ENCODE data around the gene FBXW8.

FBXW8 gene

DNA sequence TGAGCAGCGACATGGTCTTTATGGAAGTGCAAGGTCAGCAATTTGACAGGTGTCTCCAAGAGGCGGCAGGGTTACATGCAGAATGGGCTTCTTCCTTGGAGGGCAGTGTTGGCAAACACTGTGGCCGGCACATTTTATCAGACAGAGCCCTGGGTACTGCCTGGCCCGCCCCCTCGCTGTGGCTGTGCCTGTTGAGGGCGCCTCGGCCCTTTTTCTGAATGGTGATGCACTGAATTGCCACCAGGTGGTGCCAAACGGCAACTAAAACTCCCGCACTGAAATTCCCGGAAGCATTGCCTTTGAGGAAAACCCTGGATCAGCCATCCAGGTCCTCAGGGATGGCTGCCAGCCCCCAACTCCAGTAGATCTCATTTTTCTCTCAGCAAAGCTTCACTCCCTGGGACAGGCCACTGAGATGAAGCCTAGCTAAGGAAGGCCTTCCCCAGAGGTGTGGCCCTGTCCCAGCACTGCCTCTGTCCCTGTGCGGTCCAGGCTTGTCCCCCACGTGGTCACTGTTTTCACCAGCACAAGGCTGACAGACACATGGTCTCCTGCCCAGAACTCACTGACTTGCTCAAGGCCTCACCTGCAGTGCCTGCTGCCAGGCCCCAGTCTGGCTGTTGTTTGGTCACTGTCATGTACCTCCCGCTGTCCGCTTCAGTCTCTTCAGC, 114.9 kb downstream of the FBXW8 start:
- DNase-seq, result peak; percentile 51

DNA sequence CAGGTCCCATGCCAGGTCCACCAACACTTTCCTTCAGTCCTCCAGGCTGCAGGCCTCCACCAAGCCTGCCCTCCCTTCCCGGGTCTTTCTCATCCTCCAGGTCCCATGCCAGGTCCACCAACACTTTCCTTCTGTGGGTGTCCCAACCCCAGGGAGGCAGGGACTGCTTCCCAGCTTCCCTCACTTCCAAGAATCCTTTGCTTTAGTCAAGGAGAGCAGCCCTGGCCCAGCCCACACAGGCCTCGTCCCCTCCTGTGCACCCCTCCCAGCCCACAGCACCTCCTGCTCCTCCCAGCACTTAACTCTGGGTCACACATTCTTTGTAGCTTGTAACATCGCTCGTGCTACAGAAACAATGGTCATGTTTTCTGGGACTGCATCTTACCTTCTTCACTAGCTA, 115.6 kb downstream of the FBXW8 start:
- no peak for DNase-seq

DNA sequence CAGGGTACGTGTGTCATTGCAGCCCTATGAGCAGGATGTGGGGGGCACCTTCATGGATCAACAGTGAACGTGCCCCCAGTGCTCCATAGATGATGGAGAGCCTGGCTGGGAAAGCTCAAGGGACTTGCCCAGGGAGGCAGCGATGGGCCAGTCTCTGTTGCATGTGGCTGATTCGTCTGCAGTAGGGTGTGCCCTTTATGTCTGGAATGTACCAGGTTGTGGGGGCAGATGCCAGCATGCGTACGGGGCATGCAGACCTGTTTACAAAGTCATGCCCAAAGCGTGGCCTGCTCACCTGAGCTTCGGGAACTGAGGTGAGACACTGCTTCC, 116.1 kb downstream of the FBXW8 start:
- DNase-seq, result no peak

DNA sequence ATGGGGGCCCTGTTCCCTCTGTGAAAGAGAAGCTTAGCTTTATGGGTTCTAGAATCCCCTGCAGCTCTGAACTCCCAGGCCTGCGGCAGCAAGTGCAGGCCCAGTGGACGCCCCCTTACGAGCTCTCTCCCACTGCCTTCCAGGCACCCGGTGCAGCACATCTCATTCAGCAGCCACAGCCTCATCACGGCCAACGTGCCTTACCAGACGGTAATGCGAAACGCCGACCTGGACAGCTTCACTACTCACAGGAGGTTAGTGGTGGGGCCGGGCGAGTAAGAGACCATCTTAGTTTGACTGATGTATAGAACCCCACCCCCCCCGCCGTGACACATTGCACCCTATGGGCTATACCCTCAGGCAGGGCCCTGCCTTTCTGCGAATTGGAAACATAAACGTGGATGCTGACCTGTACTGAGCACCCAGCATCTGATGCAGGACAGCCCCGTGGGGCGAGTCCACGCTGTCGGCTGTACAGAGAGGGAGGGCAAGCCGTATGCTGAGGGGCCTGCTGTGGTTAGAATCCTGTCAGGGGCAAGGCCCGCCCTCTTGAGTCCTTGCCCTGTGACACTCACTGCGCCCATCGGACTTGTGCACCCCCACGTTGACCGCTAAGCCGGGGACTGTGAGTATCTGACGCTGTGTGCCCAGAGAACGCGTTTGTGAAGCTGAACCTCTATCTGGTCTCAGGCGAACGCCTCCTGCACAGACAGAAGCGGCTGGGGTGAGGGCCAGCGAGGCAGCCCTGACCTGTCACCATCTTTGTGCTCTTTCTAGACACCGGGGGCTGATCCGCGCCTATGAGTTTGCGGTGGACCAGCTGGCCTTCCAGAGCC, 116.7 kb downstream of the FBXW8 start:
- no peak for DNase-seq

DNA sequence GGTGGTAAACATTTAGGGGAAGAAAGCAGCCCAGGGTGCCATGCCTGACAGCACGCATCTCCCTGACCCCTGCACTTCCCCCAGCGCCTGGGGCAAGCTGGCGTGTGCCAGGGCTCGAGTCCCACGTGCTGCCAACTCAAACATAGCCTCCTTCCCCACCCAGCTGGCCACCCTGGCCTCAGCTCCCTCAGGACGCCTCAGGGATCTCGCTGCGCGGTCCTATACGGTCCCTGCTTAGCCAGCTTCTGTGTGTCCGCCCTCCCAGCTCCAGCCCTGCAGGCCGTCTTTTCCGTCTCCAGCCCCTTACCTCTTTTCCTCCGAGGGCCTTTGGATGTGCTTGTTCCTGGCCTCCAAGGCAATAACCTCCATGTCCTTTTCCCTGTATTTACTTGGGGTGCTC, 117.5 kb downstream of the FBXW8 start:
- no peak for DNase-seq

- no peak for DNase-seq
Measured at GRCh38 chr12:117030187-117030900, 119.6 kb downstream of the FBXW8 start.

DNA sequence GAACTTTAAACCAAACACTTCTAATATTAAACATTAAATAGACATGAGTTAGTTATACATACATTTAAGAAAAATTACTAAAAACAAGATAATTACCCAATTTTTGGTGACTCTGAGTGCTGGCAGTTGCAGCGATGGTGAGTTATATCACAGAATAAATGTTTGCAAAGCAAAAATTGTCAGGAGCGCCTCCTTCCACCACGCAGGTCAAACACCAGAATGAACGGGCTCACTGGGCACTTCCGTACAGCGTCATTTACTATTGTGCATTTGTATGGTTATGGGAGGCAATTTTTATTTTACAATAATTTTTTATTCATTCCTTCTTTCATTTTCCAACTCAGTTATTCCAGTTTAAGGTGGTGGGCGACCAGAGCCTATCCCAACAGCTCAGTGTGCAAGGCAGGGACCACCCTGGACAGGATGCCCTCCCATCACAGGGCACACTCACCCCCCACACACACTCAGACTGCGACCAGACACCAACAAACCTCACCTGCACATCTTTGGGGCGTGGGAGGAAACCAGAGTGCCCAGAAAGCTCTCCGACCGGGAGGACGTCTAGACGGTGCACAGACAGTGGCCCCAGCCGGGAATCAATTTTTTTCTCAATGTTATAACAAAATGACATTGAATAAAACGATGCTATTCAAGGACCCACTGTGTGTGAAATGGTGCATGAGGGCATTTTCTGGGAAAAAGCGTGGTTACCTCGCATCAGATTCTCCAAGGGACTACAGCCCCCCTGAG, 121.3 kb downstream of the FBXW8 start:
- DNase-seq, result no peak

DNA sequence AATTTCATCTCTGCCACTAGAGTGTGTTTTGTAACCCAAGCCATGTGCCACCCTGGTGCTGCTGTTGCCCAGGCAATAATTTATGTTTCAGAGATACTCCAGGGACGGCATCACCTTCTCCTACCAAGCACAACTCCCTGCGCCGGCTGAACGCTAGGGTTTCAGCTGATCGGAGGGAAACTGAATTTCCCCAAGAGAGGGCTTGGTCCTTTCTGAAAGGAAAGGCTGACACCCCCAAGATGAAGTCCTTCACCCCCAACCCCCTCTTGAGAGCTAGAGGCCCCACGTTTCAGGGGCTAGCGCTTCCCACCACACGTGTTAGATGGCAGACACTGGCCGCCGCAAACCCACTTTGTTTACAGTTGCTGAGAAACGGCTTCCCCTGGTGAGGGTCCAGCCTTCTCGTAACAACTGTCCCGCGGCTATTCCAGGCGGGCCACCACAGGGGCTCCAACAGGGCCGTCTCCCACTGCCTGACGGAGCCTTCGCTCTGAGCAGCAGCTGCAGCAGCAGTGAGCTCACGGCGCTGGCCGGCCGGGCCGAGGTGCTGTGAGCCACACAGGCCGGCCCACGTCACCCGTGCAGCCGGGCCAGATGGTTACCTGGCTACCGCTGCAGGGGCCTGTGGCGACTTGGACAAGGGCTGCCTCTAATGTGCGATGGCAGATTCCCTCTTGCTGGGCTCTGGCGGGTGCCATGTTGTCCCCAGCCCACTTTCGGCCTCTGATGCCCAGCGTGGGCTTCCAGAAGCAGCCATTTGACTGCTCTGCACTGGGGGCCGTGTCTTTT, 122.0 kb downstream of the FBXW8 start:
- no peak for DNase-seq

- no peak for DNase-seq
Measured at GRCh38 chr12:117033382-117034221, 122.9 kb downstream of the FBXW8 start.

DNA sequence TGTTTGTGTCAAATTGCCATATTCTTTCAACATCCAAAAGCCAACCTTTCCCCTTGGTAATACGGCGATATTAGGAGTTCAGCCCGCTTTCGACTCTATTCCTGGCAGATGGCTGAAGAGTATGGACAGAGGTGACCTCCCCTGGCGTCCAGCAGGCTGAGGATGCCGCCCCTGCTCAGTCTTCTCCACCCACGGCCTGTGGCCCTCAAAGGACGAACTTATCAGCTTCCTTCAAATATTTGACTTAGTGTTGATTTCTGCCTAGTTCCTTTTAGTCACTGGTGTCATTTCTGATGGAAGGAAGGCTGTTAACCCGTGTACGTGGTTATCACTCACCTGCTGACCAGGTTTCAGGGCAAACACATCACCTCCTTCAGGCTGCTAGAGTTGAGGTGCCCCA, 123.5 kb downstream of the FBXW8 start:
- DNase-seq, result no peak

DNA sequence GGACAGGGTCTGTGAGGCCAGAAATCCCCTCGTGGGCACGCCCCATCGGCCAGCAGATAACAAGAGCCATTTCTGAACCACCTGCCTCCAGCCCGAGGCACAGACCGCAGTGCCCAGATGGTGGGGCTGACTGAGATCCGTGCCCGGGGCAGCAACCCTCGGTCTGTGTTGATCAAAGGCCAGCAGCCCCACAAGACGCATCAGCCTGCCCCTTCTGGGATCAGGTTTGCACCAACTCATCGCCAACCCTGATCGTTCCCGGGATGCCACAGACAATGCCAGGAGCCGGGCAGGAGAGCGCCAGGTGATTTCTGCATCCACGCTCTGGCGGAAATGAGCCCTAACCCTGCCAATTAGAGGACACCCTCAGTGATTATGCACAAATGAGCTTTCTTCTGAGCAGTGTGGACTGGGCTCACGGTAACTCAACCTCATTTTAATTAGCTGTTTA, 124.0 kb downstream of the FBXW8 start:
- DNase-seq, result no peak

DNA sequence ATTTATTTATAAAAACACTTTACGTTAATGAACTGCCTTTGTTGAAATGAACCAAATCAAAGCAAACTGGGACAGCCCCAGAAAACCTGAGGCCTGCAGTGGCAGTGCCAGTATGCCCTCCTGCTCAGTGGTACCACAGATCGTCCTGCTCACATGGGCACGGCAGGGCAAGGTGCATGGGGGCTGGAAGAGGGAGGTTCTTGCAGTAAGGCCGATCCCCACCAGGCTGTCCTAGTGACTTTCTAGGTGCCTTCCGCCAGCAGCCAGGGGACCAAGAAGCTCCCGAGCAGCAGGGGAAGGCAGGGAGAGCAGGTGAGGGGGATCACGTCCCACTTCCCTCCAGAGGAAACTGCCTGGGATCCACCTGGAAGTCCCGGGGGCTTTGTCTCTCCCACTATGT, 124.5 kb downstream of the FBXW8 start:
- DNase-seq, result no peak

GRCh38 chr12:117036046-117036445, 125.3 kb downstream of the FBXW8 start:
- DNase-seq, result no peak

- DNase-seq, result no peak
Measured at GRCh38 chr12:117036547-117036946, 125.8 kb downstream of the FBXW8 start.

DNA sequence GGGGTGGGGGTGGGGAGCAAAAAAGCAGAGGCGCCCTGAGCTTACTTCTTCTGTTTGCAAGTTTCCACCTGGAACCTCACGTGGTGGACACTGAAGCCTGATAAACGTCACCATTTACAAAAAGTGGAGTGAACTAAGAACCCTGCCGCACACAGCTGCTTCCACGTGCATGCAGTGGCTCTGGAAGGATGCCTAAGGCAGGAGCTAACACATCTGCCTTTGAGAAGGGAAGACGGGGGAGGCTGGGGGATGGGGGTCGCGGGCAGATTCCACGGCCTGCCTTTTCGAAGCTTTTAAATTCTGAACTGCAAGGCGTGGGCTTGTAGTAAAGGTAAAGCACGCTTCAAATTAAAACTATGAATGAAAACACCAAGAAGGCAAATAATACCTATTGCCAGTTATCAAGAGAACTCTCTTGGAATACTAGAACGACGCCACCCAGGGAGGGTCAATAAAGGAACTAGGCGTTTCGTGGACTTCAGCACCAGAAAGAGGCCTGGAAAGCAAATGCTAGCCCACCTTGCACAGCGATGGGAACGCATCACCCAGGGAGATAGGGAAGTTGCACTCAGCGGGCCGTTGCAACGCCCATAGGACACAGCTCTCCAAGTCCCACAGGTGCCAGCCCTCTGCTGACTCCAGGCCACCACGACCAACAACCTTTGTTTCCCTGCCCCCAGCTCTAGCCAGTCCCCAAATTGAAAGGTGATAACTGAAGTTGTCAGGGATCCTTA, 126.7 kb downstream of the FBXW8 start:
- no peak for DNase-seq

DNA sequence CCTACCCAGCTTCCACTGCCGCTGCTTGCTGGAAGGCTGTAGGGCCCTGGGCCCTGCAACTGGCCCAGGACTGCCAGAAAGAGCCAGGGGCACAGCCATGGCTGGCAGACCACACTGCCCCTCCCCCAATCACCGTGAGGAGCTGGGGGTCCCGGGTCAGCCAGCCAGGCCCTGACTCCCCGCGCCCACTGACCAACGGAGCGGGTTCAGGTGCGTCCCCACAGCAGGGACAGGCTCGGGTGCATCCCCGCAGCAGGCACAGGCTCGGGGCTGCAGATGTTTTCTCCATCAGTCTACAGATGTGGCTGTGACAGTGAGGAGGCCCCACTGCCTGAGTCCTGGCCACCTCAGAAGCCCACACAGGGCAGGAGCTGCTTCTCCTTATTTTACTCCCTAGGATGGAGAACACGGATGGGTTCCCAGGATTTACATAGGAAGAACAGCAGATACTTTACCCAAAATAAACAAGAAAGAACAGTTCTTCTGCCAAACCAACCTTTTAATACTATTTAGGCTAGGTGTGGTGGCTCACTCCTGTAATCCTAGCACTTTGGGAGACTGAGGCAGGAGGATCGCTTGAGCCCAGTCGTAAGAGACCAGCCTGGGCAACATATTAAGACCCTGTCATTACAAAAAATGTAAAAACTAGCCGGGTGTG, 127.4 kb downstream of the FBXW8 start:
- DNase-seq, result no peak

DNA sequence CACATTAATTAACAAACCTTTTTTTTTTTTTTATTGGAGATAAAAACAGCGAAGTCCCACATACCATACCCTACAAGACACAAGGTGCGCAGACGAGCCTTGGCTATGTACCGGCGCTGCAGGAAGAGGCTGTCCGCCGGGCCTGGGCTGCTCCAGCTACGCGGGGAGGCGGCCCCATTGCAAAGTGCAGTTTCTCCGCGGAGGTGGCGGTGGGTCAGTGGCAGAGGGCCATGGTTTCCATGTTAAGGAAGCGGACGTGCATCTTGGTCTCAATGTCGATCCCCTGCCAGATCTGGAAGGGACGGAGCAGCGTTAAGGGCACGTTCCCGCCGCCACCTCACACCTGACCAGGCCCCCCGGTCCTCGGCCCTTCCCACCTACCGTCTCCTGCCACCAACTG, 128.2 kb downstream of the FBXW8 start:
- DNase-seq, result no peak

- DNase-seq, result no peak
Measured at GRCh38 chr12:117039891-117040309, 129.2 kb downstream of the FBXW8 start.

- no peak for DNase-seq
Measured at GRCh38 chr12:117040496-117040895, 129.7 kb downstream of the FBXW8 start.

GRCh38 chr12:117041798-117042170, 131.0 kb downstream of the FBXW8 start:
- DNase-seq, result no peak

All from activated CD4-positive, alpha-beta T cell treated with anti-CD3 and anti-CD28 coated beads, Interleukin-2, amount 50 U/mL, for 16 hours (primary cell).